RWPE1 (cell line): ENCODE results near the gene BTBD8.

Experiments used
- CTCF ChIA-PET: fragments of 350-600 bp; sonication (Branson Sonifier 250); formaldehyde crosslinking; extraction: SDS; loops from one replicate; lab custom pipeline; 2021; lab: Yijun Ruan, JAX
- POLR2A ChIA-PET: fragments of 400-600 bp; formaldehyde crosslinking; extraction: SDS; loops from one replicate; lab custom pipeline; 2020; ENCODE audit warnings: antibody characterized with exemption; ENCODE audit not compliant: low non-redundant PET; lab: Yijun Ruan, JAX
- DNase-seq: peaks from one replicate; pipeline ENCODE4 v3.0.0; 2012; ENCODE audit warnings: low spot score
- H3K27ac ChIP-seq: fragments of 450-650 bp; 2 replicates; pipeline ENCODE4 v1.5.1; 2017
- TF ChIP-seq, protein P1 (sequence below): fragments of 450-650 bp; conservative IDR thresholded peaks from 2 replicates; pipeline ENCODE4 v1.5.1; 2017; ENCODE audit warnings: low read depth, mild to moderate bottlenecking

Gene BTBD8

DNA sequence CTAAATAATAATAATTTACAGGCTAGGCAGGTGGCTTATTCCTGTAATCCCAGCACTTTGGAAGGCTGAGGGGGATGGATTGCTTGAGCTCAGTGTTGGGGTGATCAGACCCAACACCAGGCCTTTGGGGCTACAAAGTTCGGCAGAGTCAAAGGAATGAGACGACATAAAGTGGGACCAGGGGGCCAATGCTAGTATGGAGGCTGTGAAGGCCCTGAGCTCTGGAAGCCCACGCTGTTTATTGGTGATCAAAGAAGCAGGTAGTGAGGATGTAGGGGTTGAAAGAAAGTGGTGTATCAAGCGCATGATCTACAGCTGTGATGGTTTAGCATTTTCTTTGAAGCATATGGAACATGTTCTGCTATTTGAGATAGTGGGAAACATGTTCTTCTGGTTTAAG lies 5.6 kb downstream of the BTBD8 start:
- TF ChIP-seq, protein P1, sequence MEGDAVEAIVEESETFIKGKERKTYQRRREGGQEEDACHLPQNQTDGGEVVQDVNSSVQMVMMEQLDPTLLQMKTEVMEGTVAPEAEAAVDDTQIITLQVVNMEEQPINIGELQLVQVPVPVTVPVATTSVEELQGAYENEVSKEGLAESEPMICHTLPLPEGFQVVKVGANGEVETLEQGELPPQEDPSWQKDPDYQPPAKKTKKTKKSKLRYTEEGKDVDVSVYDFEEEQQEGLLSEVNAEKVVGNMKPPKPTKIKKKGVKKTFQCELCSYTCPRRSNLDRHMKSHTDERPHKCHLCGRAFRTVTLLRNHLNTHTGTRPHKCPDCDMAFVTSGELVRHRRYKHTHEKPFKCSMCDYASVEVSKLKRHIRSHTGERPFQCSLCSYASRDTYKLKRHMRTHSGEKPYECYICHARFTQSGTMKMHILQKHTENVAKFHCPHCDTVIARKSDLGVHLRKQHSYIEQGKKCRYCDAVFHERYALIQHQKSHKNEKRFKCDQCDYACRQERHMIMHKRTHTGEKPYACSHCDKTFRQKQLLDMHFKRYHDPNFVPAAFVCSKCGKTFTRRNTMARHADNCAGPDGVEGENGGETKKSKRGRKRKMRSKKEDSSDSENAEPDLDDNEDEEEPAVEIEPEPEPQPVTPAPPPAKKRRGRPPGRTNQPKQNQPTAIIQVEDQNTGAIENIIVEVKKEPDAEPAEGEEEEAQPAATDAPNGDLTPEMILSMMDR = no peak
- DNase-seq = no peak
- no peak overlapping the region for H3K27ac ChIP-seq
- CTCF ChIA-PET = no interaction called here
- POLR2A ChIA-PET = no interaction called here

DNA sequence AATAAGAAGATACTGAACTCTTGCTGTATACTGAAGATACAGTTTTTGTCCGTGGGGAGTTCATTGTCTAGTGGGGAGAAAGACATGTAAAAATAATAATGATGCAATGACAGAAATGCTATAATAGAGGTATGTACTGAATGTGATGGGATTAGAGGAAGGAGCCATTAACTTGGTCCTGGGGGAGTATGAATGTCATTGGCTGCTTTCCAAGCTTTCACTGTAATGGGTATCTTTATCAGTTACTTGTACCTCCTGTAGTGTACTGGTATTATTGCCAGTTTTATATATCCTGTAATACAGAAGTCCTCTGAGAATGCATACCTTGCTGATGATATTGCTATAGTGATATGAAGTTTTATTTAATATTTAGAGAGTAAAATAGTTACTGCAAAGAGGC lies 7.4 kb downstream of the BTBD8 start:
- POLR2A ChIA-PET = no interaction called here
- H3K27ac ChIP-seq = no peak overlapping the region
- DNase-seq = no peak
- TF ChIP-seq, protein P1 = no peak
- CTCF ChIA-PET = no interaction called here

DNA sequence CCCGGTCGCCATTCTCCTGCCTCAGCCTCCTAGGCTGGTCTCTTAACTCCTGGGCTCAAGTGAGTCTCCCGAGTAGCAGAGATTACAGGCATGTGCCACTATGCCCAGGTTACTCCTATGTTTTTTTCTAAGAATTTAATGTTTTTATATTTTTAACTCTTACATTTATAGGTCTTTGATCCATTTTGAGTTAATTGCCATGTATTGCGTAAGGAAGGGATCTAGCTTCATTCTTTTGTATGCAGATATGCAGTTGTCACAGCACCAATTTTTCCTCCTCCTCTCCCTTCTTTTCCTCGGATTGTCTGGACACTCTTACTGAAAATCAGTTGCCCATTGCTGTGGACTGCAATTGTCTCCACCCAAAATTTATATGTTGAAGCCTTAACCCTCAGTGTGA lies 11.5 kb downstream of the BTBD8 start:
- ChIA-PET POLR2A (interaction anchor here (0.5 kb wide), 1 partner anchor 28 kb away, joined by 4 read pairs; no protein-coding TSS in a partner anchor), CTCF (no interaction called here)
- no peak overlapping the region for H3K27ac ChIP-seq
- no peak for DNase-seq
- TF ChIP-seq, protein P1 = no peak

GRCh38 chr1:92094090-92094489 lies 13.9 kb downstream of the BTBD8 start:
- CTCF ChIA-PET = interaction anchor here (0.5 kb wide), 1 partner anchor 125 kb away, joined by 3 read pairs; no protein-coding TSS in a partner anchor
- POLR2A ChIA-PET = no interaction called here
- TF ChIP-seq, protein P1 = no peak
- no peak for DNase-seq
- H3K27ac ChIP-seq = no peak overlapping the region

GRCh38 chr1:92094595-92094994 lies 14.4 kb downstream of the BTBD8 start:
- TF ChIP-seq, protein P1 = no peak
- H3K27ac ChIP-seq = no peak overlapping the region
- CTCF ChIA-PET = interaction anchor here (0.5 kb wide), 1 partner anchor 125 kb away, joined by 3 read pairs; no protein-coding TSS in a partner anchor
- no peak for DNase-seq
- POLR2A ChIA-PET = no interaction called here

DNA sequence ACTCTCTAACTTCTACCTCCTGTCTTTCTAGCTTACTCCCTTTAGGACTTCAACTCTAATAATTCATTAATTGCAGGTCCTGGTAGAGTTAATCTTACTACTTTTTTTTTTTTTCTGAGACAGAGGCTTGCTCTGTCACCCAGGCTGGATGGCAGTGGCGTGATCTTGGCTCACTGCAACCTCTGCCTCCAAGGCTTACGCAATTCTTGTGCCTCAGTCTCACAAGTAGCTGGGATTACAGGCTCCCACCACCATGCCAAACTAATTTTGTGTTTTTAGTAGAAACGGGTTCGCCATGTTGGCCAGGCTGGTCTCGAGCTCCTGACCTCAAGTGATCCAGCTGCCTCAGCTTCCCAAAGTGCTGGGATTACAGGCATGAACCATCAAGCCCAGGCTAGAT lies 15.7 kb downstream of the BTBD8 start:
- DNase-seq = no peak
- no peak overlapping the region for H3K27ac ChIP-seq
- ChIA-PET POLR2A (no interaction called here), CTCF (interaction anchor here (0.5 to 0.6 kb wide), 2 partner anchors 13 to 489 kb away, joined by 3 to 4 read pairs; no protein-coding TSS in a partner anchor)
- TF ChIP-seq, protein P1 = no peak
